ENCODE measurements around the gene TEX2. TPM values are rescaled to one million over a fixed set of nuclear protein-coding genes. Genes with fewer than 3 reads are reported as not detected.
A peak's percentile ranks its signal among the peaks of the same experiment; 100 is the strongest.

The TEX2 gene
- total and polyA plus RNA-seq, 2 of the 13 experiments (the other 11 are each of a cell fraction or from before 2014, with no cell fraction given): 21.4 to 37.7 TPM

DNA sequence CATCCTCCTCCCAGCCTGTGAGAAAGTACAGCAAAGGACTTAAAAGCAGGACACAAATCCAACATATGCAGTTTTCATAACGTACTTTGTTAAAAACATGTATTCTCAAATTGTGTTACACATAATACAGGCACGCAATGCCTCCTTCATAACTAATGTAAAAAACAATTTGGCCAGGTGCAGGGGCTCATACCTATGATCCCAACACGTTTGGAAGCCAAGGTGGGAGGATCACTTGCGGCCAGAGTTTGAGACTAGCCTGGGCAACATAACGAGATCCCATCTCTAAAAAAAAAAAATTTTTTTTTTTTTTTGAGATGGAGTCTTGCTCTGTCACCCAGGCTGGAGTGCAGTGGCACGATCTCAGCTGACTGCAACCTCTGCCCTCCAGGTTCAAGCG is 20.4 kb downstream of the TEX2 start (continued):
- TF ChIP-seq, protein P1, sequence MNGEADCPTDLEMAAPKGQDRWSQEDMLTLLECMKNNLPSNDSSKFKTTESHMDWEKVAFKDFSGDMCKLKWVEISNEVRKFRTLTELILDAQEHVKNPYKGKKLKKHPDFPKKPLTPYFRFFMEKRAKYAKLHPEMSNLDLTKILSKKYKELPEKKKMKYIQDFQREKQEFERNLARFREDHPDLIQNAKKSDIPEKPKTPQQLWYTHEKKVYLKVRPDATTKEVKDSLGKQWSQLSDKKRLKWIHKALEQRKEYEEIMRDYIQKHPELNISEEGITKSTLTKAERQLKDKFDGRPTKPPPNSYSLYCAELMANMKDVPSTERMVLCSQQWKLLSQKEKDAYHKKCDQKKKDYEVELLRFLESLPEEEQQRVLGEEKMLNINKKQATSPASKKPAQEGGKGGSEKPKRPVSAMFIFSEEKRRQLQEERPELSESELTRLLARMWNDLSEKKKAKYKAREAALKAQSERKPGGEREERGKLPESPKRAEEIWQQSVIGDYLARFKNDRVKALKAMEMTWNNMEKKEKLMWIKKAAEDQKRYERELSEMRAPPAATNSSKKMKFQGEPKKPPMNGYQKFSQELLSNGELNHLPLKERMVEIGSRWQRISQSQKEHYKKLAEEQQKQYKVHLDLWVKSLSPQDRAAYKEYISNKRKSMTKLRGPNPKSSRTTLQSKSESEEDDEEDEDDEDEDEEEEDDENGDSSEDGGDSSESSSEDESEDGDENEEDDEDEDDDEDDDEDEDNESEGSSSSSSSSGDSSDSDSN (CRISPR knock-in tag; IDR thresholded peaks at IDR 0.05): no peak

DNA sequence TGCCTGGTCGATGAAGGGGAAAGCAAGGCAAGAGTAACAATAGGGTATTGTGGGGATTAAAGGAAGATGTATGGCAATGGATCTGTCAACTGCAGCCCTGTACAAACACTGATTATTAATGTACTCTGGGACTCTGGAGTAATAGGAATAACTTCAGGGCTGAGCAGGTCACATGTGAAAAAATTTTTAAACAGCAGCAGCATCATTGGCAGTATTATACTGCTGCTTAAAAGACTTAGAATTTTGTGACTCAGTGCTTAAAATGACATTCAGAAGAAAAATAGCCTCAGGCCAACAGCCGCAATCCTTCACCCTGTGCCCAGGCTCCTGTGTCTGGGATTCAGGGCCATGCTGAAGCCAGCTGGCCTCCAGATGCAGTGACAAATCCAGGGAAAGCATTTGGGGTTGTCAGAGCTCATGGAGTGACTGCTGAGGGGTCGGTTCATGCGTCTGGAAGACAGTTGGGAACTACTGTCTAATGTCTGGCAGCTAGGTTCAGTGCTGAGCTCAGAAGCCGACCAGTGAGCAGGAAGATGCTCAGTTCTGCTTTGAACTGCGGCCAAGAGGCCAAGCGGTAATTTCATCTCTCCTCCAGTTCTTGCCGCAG is 22.2 kb downstream of the TEX2 start:
- ATAC-seq (peak; percentile 21; the same call in 1 of the 3 replicates), DNase-seq (ENCODE audit: low spot score) (no peak), FAIRE-seq (no peak)
- Histone ChIP-seq H3K4me3 (replicated peaks in 1 of 3; ENCODE audit: insufficient read depth in 1 of 3, low read depth in 2 of 3, low read length in 3 of 3) (no peak overlapping the region), H3K36me3 (replicated peaks in 1 of 2; ENCODE audit: control insufficient read depth in 1 of 2, insufficient read depth in 2 of 2, low read length in 2 of 2) (no peaks in the 10 kb centered on the region; a peak in 1 of 5 replicates), H3K79me2 (ENCODE audit: insufficient read depth, low read length) (peaks cover 60% of the 10 kb centered on the region), H3K27ac (ENCODE audit: extremely low read length, insufficient read depth, low read length) (no peak overlapping the region), H3K27me3 (ENCODE audit: control insufficient read depth in 1 of 2, insufficient read depth in 2 of 2, low read length in 2 of 2) (no peaks in the 10 kb centered on the region), H3K4me1 (ENCODE audit: insufficient read depth, low read length) (peaks cover 26% of the 10 kb centered on the region), H2AFZ (ENCODE audit: low read length) (no peak overlapping the region), H3K9ac (ENCODE audit: insufficient read depth, low read depth, low read length) (0 out of 2 replicates have a peak overlapping the region, but pooled peaks have one; percentile 7), H3K9me3 (ENCODE audit: low read length) (no peaks in the 10 kb centered on the region), H4K20me1 (ENCODE audit: insufficient read depth, low read length) (no peaks in the 10 kb centered on the region), H3K4me2 (ENCODE audit: low read depth, low read length) (no peak overlapping the region)
- TF ChIP-seq CBX5 (CRISPR knock-in tag; IDR thresholded peaks at IDR 0.05; ENCODE audit: borderline replicate concordance) (no peak), SOX13 (IDR thresholded peaks at IDR 0.05) (no peak), SOX13 (CRISPR knock-in tag; conservative IDR thresholded peaks at IDR 0.05 in 1 of 2, IDR thresholded peaks at IDR 0.05 in 1 of 2) (0 out of 4 replicates have a peak, but pooled peaks of 1 of the 2 experiments have one; percentile 11)
- TF ChIP-seq, protein P2, sequence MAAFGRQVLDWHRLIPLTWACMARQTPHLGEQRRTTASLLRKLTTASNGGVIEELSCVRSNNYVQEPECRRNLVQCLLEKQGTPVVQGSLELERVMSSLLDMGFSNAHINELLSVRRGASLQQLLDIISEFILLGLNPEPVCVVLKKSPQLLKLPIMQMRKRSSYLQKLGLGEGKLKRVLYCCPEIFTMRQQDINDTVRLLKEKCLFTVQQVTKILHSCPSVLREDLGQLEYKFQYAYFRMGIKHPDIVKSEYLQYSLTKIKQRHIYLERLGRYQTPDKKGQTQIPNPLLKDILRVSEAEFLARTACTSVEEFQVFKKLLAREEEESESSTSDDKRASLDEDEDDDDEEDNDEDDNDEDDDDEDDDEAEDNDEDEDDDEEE (CRISPR knock-in tag; IDR thresholded peaks at IDR 0.05): 0 out of 2 replicates have a peak, but pooled peaks have one; percentile 32
- BruUV-seq (replicated peaks): no TSS peak
- ChIA-PET POLR2A (interaction anchor here (1.4 to 2.4 kb wide), 3 partner anchors 25 to 265 kb away, joined by 3 to 8 read pairs (median 3); partner anchors contain the start of gene DDX5), CTCF (ENCODE audit: low intra/inter-chr PET ratio, low total read pairs) (no interaction called here)
- intact Hi-C loops (cut with micrococcal nuclease; ENCODE audit: unreplicated experiment) (loop anchor here (2.0 kb wide), 1 partner anchor 24 kb away; no protein-coding TSS in a partner anchor), in situ Hi-C loops (cut with HindIII; ENCODE audit: extremely low pct_ligation_motif_present, low pct_unique_long_range_greater_than_20kb) (no loop called here)
- 88% methylated on average over 8 of the region's 8 CpGs for WGBS (ENCODE audit: low lambda C conversion rate)

Data from HepG2 (cell line).